ENCODE measurements around the gene CFAP410.
"Not testable (repeated sequence)": the region's sequence is repeated elsewhere in the genome, so short reads cannot be mapped to it uniquely, and the experiment has no call there.

The CFAP410 gene

DNA sequence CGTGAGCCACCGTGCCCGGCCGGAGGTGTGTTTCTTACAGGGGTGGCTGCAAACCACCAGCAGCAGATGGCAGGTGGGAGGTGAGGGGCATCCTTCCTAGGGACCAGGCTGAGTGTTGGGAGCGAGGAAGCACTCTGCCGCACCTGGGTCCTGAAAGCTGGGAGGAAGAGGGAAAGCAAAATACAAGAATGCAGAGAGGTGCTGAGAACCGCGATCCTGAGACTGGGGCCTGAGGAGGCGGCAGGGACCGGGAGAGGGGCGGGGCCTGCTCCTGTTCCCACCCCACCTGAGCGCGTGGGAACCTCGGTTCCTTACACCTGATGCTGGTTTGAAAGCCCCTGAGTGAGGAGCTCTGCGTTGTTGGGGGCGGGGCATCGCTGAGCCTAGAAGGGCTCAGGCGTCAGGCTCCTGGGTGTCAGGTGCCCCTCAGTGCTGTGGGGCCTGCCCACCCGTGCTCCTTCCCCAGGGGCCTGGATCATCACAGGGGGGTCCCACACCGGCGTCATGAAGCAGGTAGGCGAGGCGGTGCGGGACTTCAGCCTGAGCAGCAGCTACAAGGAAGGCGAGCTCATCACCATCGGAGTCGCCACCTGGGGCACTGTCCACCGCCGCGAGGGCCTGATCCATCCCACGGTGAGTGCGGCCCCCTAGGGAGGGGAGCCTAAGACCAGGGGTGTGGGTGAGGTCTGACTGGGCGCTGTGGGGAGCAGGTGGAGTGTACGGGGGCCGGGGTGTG lies 29.7 kb upstream of the CFAP410 start:
- FAIRE-seq = no peak

- FAIRE-seq = no peak
Observed at GRCh38 chr21:44366586-44367211, 27.5 kb upstream of the CFAP410 start.

DNA sequence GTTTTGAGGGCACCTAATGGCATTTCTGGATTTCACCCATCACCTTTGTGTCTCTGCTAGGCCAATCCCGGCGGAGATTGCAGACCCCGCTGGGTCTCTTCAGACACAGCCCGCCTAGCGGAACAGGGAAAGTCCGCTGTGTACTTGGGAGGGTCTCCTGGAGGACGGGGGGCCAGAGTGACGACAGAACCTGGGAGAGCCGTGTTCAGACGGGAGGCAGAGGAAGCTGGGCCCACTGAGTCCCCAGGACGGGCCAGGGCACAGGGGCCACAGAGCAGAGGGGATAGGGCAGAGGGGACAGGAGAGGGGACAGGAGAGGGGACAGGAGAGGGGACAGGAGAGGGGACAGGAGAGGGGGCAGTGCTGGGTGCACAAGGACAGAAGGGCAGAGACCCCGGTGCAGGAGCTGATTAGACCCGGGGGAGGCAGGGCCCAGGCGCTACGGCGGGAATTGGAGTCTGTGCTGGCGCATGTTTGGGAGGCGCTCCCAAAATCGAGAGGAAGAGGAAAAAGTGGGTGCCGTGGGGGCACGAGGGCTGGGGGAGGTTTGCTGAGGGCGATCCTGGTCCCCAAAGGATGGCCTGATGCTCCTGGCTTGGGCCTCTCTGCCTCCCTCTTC lies 26.9 kb upstream of the CFAP410 start:
- no peak for FAIRE-seq

- no peak for FAIRE-seq
Observed at GRCh38 chr21:44365251-44365966, 26.2 kb upstream of the CFAP410 start.

DNA sequence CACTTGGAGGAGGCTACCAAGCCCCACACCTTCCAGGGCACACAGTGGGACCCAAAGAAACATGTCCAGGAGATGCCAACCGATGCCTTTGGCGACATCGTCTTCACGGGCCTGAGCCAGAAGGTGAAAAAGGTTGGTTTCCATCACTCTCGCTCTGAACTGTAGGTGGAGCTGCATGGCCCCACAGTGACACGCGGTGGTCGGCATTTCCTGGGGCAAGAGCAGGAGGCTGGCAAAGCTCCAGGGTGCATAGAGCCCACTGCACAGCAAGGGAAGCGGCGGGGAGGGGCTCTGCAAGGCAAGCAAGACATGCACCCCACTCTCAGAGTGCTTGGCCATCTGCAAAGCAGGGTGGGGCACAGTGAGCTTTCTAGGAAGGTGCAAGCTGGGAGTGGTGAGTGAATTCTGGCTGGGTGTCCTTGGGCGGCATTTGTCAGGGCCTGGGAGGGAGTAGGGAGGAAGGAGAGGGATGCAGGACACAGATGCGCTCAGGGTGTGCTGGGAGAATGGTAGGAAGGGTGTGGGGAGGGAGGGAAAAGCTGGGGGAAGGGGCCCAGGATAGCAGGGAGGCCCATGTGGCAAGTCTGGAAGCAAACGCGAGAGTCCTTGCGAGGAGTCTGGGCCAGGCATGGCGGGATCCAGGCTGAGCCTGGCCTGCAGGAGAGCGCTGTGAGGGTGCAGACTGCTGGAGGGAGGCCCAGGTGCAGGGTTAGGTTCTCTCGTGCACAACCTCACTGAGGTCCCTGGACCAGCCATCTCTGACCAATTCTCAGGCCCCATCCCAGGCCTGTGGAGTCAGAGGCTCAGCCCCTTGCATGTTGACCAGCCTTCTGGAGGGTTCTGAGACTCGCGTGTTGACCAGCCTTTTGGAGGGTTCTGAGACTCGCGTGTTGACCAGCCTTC lies 25.2 kb upstream of the CFAP410 start:
- FAIRE-seq = no peak

DNA sequence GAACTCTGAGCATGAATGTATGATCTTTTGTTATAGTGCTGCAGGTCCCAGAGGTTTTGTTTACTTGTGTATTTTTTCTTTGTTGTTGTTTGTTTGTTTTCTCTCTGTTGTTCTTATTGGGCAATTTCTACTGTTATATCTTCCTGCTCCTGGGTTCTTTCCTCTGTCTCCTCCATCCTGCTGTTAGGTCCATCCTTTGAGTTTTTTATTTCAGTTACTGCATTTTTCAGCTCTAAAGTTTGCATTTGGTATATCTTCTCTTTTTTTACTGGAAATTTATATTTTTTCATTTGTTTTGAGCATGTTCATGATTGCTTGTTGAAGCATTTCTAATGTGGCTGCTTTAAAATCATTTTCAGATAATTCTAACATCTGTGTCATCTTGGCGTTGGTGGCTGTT lies 24.1 kb upstream of the CFAP410 start:
- no peak for FAIRE-seq

DNA sequence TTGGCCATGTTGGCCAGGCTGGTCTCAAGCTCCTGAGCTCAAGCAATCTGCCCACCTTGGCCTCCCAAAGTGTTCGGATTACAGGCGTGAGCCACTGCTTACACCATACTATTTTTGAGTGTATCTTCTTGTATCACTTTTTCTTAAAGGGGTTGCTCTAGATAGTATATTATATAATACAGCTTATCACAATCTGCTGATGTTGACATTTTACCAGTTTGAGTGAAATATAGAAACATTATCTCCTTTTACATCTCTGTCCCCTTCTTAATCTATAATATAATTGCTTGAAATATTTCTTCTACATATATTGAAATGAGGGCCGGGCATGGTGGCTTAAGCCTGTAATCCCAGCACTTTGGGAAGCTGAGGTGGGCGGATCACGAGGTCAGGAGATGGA lies 22.7 kb upstream of the CFAP410 start:
- not testable (repeated sequence) for FAIRE-seq

- FAIRE-seq = no peak
Observed at GRCh38 chr21:44360159-44360558, 21.0 kb upstream of the CFAP410 start.

GRCh38 chr21:44359396-44359795 lies 20.2 kb upstream of the CFAP410 start:
- no peak for FAIRE-seq

DNA sequence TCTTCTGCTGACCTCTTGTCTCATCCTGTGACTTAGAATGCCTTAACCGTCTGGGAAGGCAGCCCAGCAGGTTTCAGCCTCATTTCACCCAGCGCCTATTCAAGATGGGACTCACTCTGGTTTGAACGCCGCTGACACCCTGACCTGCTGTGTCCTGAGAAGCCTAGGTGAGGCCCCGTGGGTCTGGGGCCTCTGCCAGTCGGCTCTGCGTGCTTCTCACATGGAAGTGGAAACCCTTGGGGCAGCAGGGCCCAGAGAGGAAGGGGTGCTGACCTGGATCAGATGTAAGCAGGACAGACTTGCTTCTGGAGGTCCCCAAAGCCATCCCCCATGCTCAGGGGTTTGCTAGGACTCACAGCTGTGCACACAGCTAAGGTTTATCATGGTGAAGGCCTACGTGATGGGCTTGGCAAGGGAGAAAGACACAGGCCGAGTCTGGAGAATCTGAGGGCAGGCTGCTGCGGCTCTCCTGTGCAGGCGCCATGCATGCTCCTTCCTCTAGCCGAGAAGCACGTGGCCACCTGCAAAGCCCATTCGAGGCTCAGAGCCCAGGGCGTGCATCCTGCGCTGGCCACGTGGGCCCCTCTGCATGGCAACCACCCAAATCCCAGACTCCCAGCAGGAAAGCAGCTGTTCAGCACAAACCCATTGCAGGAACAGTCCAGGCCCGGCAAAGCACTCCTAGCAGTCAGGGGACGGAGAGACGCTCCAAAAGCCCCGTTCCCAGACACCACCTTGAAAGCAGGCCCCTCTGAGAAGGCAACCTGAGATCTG lies 18.1 kb upstream of the CFAP410 start:
- no peak for FAIRE-seq

- no peak for FAIRE-seq
Observed at GRCh38 chr21:44356636-44357035, 17.4 kb upstream of the CFAP410 start.

- FAIRE-seq = no peak
Observed at GRCh38 chr21:44356160-44356559, 17.0 kb upstream of the CFAP410 start.

DNA sequence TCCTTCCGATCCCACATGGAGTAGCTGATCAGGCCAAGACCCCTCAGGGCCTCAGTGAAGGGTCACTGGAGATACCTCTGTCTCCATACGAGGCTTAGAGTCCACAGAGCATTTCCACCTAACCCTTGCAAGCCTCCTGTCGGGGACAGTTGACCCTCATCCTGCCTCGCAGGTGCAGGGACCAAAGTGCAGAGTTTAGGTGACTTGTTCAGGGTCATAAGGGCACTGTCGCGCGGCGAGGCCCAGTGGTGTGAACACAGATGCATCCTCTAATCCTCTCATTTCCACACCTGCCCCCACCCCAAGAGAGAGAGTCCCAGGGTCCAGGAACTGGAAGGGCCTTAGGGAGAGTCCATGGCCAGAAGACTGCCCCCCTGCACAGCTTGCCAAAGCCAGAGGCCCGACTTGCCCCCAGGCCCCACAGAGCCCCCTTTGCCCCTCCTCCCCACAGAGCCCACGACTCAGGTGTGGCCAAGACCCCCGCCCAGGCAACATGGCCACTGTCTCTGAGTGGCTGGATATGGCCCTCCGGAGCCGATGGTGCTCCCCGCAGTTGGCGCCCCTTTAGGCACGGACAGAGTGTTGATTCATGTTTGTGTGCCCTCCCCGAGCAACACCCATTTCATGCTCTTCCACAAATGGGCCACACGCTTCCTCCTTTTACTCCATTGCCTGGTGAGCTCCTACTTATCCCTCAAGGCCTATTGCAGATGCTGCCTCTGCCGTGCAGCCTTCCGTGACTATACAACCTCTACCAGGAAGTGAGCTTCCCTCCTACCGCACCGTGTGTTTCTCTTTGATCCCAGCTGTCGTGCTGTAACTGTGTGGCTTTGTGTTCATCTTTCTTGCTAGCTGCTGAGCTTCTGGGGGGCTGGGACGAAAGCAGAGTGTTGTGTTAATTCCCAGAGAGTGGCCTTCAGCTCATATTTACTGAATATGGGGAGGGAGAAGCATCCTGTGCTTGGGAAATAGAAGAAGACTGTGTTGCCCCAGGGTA lies 15.9 kb upstream of the CFAP410 start:
- no peak for FAIRE-seq

DNA sequence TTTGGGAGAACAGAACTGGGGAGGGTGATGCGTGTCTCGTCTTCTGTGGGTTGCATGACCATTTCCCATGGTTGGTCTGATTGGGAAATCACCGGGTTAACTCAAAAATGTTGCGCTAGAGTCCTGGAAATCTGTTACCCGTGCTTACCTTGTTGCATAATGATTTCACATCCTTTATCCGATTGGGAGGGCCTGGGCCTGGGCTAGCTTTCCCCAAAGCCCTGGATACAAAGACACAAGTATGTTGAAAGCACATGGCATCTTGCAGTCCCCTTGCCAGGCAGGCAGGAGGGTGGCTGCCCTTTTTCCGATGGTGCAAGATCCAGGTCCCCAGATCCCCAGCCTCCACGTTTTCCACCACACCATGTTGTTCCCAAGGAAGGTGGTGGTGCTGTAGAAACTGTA lies 14.8 kb upstream of the CFAP410 start:
- FAIRE-seq = no peak

- FAIRE-seq = no peak
Observed at GRCh38 chr21:44353191-44353970, 14.2 kb upstream of the CFAP410 start, which contains the start of gene TRPM2. Gene TRPM2 (plus strand): TSS chr21:44353621. CDS start chr21:44353701, 80 bp downstream.

DNA sequence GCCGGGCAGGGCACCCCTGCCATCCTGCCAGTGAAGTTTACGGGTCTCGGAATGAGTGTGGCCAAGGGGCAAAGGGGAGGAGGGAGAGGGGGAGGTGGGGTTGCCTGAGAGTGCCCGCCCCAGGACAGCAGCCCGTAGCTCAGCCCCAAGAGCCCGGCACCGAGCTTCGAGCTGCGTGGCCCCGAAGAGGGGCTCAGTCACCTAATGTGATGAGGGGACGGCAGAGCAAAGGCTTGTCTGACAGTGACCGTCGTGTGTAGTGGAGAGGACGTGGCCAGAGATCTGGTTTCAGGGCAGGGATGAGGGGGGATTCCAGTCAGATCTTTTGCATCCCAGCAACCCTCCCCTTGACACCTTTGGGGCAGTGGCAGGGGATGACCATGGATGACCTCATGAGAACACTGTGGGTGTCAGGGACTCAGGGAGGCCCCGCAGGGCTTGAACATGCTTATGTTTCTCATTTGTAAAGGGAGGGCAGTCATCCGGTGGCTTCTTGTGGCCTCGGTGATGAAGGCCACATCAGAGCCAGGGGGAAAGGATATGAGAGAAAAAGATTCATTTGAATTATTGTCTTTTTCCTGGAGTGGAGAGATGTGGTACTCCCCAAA lies 13.2 kb upstream of the CFAP410 start:
- FAIRE-seq = no peak

DNA sequence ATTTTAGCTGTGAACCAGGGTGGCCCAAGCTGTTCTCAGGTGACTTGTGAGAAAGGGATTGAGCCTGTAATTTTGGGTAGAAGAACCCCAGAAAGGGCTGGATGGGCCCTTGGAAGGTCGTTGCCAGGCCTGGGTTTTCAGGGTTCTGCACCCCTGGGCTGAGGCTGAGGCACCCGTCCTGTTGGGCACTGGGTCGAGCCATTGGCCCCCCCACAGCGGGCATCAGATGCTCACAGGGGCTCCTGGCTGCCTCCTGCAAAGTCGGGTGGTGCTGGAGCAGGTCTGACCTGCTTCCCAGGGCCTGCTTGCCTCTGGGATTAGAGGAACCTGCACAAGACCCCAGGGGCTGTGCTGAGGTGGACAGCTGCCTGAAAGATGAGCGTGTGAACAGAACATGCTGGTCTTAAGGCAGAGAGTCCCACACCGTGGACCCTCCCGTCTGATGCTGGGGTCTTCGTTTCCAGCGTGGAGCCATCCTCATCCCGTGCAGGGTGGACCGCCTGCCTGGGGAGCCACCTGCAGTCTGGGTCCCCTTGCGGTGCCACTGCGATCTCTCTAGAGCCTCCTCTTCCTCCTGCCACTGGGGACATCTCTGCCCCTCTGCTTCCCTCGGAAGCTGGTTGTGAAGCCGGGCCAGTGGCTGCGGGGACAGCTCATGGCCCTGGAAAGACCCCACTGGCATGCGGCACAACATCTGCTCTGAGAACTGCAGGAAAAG lies 12.5 kb upstream of the CFAP410 start:
- no peak for FAIRE-seq

GRCh38 chr21:44350773-44351481 lies 11.7 kb upstream of the CFAP410 start:
- no peak for FAIRE-seq

All from TTC549 (cell line).